Neural cell (in vitro differentiated cells): ENCODE data around the gene ZNF431. TPM values are rescaled to one million over a fixed set of nuclear protein-coding genes. Genes with fewer than 3 reads are reported as not detected.

ENCODE experiments used
- H2AFZ ChIP-seq: fragments of 200-600, 300-800 bp; sonication (generic), shearing (Covaris generic); 2 replicates; pipeline ENCODE4 v1.6.0; 2014; ENCODE audit warnings: low read depth, mild to moderate bottlenecking, antibody characterized with exemption, low read length, moderate library complexity
- H3F3A ChIP-seq: fragments of 200-600 bp; shearing (Covaris generic); 2 replicates; pipeline ENCODE4 v1.6.1; 2016; ENCODE audit warnings: mild to moderate bottlenecking, moderate library complexity, mixed read lengths, antibody characterized with exemption, low read length; ENCODE audit not compliant: insufficient read depth, poor library complexity, severe bottlenecking
- H3K27ac ChIP-seq: fragments of 200-600, 300-800 bp; sonication (generic), shearing (Covaris generic); 2 replicates; pipeline ENCODE4 v1.5.1; 2014; ENCODE audit warnings: mild to moderate bottlenecking, low read length, moderate library complexity
- H3K27me3 ChIP-seq: fragments of 300-800, 200-600 bp; sonication (generic), shearing (Covaris generic); 2 replicates; pipeline ENCODE4 v1.6.0; 2014; ENCODE audit warnings: mild to moderate bottlenecking, low read depth, low read length, moderate library complexity; ENCODE audit not compliant: insufficient read depth
- H3K36me3 ChIP-seq: fragments of 300-800, 200-600 bp; sonication (generic), shearing (Covaris generic); 2 replicates; pipeline ENCODE4 v1.5.1; 2014; ENCODE audit warnings: mild to moderate bottlenecking, antibody characterized with exemption, low read length, moderate library complexity; ENCODE audit not compliant: insufficient read depth
- H3K4me2 ChIP-seq: fragments of 300-800, 200-600 bp; sonication (generic), shearing (Covaris generic); 2 replicates; pipeline ENCODE4 v1.6.0; 2014; ENCODE audit warnings: mild to moderate bottlenecking, low read length
- H3K4me3 ChIP-seq: fragments of 300-800, 200-600 bp; sonication (generic), shearing (Covaris generic); 2 replicates; pipeline ENCODE4 v1.5.1; 2014; ENCODE audit warnings: mild to moderate bottlenecking, low read length, moderate library complexity
- H3K79me2 ChIP-seq: fragments of 200-600 bp; shearing (Covaris generic); replicated peaks from 2 replicates; pipeline ENCODE4 v1.6.0; 2014; ENCODE audit warnings: mild to moderate bottlenecking, low read length, moderate library complexity; ENCODE audit not compliant: insufficient read depth
- H3K9ac ChIP-seq: fragments of 300-800, 200-600 bp; sonication (generic), shearing (Covaris generic); 2 replicates; pipeline ENCODE4 v1.6.1; 2016; ENCODE audit warnings: mild to moderate bottlenecking, low read length, mixed read lengths
- H3K9me2 ChIP-seq: fragments of 200-600 bp; shearing (Covaris generic); 2 replicates; pipeline ENCODE4 v1.6.1; 2016; ENCODE audit warnings: mild to moderate bottlenecking, low read length, mixed read lengths; ENCODE audit not compliant: insufficient read depth
- H3K9me3 ChIP-seq: fragments of 200-600, 300-800 bp; sonication (generic), shearing (Covaris generic); 2 replicates; pipeline ENCODE4 v1.6.1; 2016; ENCODE audit warnings: mild to moderate bottlenecking, mixed run types, low read length, moderate library complexity, mixed read lengths
- H4K20me1 ChIP-seq: fragments of 200-600 bp; shearing (Covaris generic); 2 replicates; pipeline ENCODE4 v1.6.1; 2016; ENCODE audit warnings: mild to moderate bottlenecking, mixed run types; ENCODE audit not compliant: insufficient read depth
- CTCF ChIP-seq: fragments of 450-650 bp; IDR thresholded peaks from 2 replicates; pipeline ENCODE4 v1.5.1; 2014; ENCODE audit warnings: antibody characterized with exemption, mild to moderate bottlenecking, moderate library complexity; ENCODE audit not compliant: poor library complexity, severe bottlenecking
- EP300 ChIP-seq: fragments of 450-650 bp; conservative IDR thresholded peaks from 2 replicates; pipeline ENCODE4 v1.6.1; 2014; ENCODE audit warnings: antibody characterized with exemption, mild to moderate bottlenecking, moderate library complexity; ENCODE audit not compliant: poor library complexity, severe bottlenecking
- EZH2 ChIP-seq: fragments of 200-600, 300-800 bp; shearing (Covaris generic), sonication (generic); IDR thresholded peaks from 2 replicates; pipeline ENCODE4 v1.6.1; 2014; ENCODE audit warnings: antibody characterized with exemption, low read length, borderline replicate concordance, mild to moderate bottlenecking; ENCODE audit not compliant: insufficient read depth, poor library complexity, severe bottlenecking
- MXI1 ChIP-seq: fragments of 450-650 bp; conservative IDR thresholded peaks from 2 replicates; pipeline ENCODE4 v1.6.1; 2014; ENCODE audit warnings: antibody characterized with exemption, mild to moderate bottlenecking; ENCODE audit not compliant: poor library complexity, severe bottlenecking
- POLR2AphosphoS5 ChIP-seq: IDR thresholded peaks from 2 replicates; pipeline ENCODE4 v1.6.1; 2012
- RAD21 ChIP-seq: fragments of 450-650 bp; conservative IDR thresholded peaks from 2 replicates; pipeline ENCODE4 v1.6.1; 2014; ENCODE audit warnings: antibody characterized with exemption, mild to moderate bottlenecking, moderate library complexity
- REST ChIP-seq: IDR thresholded peaks from 2 replicates; pipeline ENCODE4 v1.6.1; 2012; ENCODE audit warnings: borderline replicate concordance
- SMC3 ChIP-seq: fragments of 450-650 bp; conservative IDR thresholded peaks from 2 replicates; pipeline ENCODE4 v1.6.1; 2014; ENCODE audit warnings: antibody characterized with exemption, mild to moderate bottlenecking, moderate library complexity; ENCODE audit not compliant: poor library complexity
- TAF1 ChIP-seq: IDR thresholded peaks from 2 replicates; pipeline ENCODE4 v1.6.1; 2012; ENCODE audit warnings: low read depth
- polyA minus RNA-seq: library from RNA; depleted of rRNA, polyadenylated mRNA; stranded (reverse); fragments of >200 nt; gene quantifications from 2 replicates; pipeline ENCODE4 v1.2.3, GENCODE V29; 2014
- polyA plus RNA-seq: library from polyadenylated mRNA; depleted of rRNA; stranded (reverse); fragments of >200 nt; gene quantifications from 2 replicates; pipeline ENCODE4 v1.2.3, GENCODE V29; 2014

ZNF431 gene
- polyA plus RNA-seq (14.0 and 16.3 TPM in 2 replicates), polyA minus RNA-seq (40.4 and 41.6 TPM in 2 replicates)

GRCh38 chr19:21141787-21142464 lies at the start of gene ZNF431:
Gene ZNF431, plus strand, starts transcription at chr19:21142040. Its CDS starts 144 bp downstream, at chr19:21142184.
- H3K4me2 ChIP-seq: peak within 1 kb of the TSS; percentile 98
- no peaks in the 10 kb centered on the region for H3K27me3 ChIP-seq
- H3K4me3 ChIP-seq: peak within 1 kb of the TSS; percentile 87
- H2AFZ ChIP-seq: peak within 1 kb of the TSS; percentile 66
- H3K79me2 ChIP-seq: peaks cover 31% of the 10 kb centered on the region
- no peaks in the 10 kb centered on the region for H3K36me3 ChIP-seq
- no peaks in the 10 kb centered on the region for H3F3A ChIP-seq
- no peaks in the 10 kb centered on the region for H3K9me2 ChIP-seq
- no peaks in the 10 kb centered on the region for H4K20me1 ChIP-seq
- peak within 1 kb of the TSS; percentile 90 for H3K27ac ChIP-seq
- H3K9me3 ChIP-seq: peaks cover 2% of the 10 kb centered on the region
- TF ChIP-seq POLR2AphosphoS5 (peak; percentile 98), EZH2 (no peak), MXI1 (peak; percentile 89), SMC3 (peak; percentile 52), CTCF (peak; percentile 10), TAF1 (peak; percentile 94), RAD21 (peak; percentile 38), EP300 (peak; percentile 52), REST (peak; percentile 95)
- H3K9ac ChIP-seq: peak within 1 kb of the TSS; percentile 91

GRCh38 chr19:21092109-21092508 lies 49.7 kb upstream of the ZNF431 start:
- Histone ChIP-seq H3K27me3 (no peaks in the 10 kb centered on the region), H3K4me3 (no peak overlapping the region), H3K9me3 (no peaks in the 10 kb centered on the region), H2AFZ (no peak overlapping the region), H3K27ac (no peak overlapping the region), H3K9me2 (no peaks in the 10 kb centered on the region), H3K9ac (no peak overlapping the region), H3F3A (no peaks in the 10 kb centered on the region), H3K79me2 (peaks cover 15% of the 10 kb centered on the region), H3K4me2 (no peak overlapping the region), H4K20me1 (no peaks in the 10 kb centered on the region), H3K36me3 (peaks cover 4% of the 10 kb centered on the region)
- TF ChIP-seq SMC3 (no peak), REST (no peak), MXI1 (no peak), POLR2AphosphoS5 (no peak), EP300 (no peak), RAD21 (no peak), CTCF (no peak), EZH2 (no peak), TAF1 (no peak)
